ENCODE results near the gene IGF2BP2.

The IGF2BP2 gene

GRCh38 chr3:185727873-185728272, 97.0 kb downstream of the IGF2BP2 start:
- Histone ChIP-seq H3K4me3 (ENCODE audit: low read length) (no peak overlapping the region), H3K9ac (ENCODE audit: low read length) (no peak overlapping the region), H3K27me3 (ENCODE audit: control insufficient read depth, insufficient read depth, low read length) (no peaks in the 10 kb centered on the region), H3K27ac (ENCODE audit: low read length) (no peak overlapping the region), H3K9me3 (ENCODE audit: control insufficient read depth, low read depth, low read length) (no peaks in the 10 kb centered on the region), H3K36me3 (ENCODE audit: control insufficient read depth, low read depth, low read length) (no peaks in the 10 kb centered on the region), H3K4me1 (ENCODE audit: control insufficient read depth, low read depth, low read length) (peaks cover 43% of the 10 kb centered on the region)

- no peaks in the 10 kb centered on the region for H3K27me3 ChIP-seq (ENCODE audit: control insufficient read depth, insufficient read depth, low read length)
- H3K4me1 ChIP-seq (ENCODE audit: control insufficient read depth, low read depth, low read length) = peaks cover 41% of the 10 kb centered on the region
- H3K4me3 ChIP-seq (ENCODE audit: low read length) = peak overlapping the region; percentile 18
- H3K27ac ChIP-seq (ENCODE audit: low read length) = peak overlapping the region; percentile 2
- H3K9ac ChIP-seq (ENCODE audit: low read length) = no peak overlapping the region
- H3K36me3 ChIP-seq (ENCODE audit: control insufficient read depth, low read depth, low read length) = no peaks in the 10 kb centered on the region
- H3K9me3 ChIP-seq (ENCODE audit: control insufficient read depth, low read depth, low read length) = no peaks in the 10 kb centered on the region
Measured at GRCh38 chr3:185726254-185726967, 98.4 kb downstream of the IGF2BP2 start.

- H3K9me3 ChIP-seq (ENCODE audit: control insufficient read depth, low read depth, low read length) = no peaks in the 10 kb centered on the region
- H3K27ac ChIP-seq (ENCODE audit: low read length) = no peak overlapping the region
- no peaks in the 10 kb centered on the region for H3K27me3 ChIP-seq (ENCODE audit: control insufficient read depth, insufficient read depth, low read length)
- H3K4me1 ChIP-seq (ENCODE audit: control insufficient read depth, low read depth, low read length) = peaks cover 41% of the 10 kb centered on the region
- no peak overlapping the region for H3K9ac ChIP-seq (ENCODE audit: low read length)
- H3K36me3 ChIP-seq (ENCODE audit: control insufficient read depth, low read depth, low read length) = no peaks in the 10 kb centered on the region
- H3K4me3 ChIP-seq (ENCODE audit: low read length) = no peak overlapping the region
Measured at GRCh38 chr3:185724761-185725160, 100.1 kb downstream of the IGF2BP2 start.

DNA sequence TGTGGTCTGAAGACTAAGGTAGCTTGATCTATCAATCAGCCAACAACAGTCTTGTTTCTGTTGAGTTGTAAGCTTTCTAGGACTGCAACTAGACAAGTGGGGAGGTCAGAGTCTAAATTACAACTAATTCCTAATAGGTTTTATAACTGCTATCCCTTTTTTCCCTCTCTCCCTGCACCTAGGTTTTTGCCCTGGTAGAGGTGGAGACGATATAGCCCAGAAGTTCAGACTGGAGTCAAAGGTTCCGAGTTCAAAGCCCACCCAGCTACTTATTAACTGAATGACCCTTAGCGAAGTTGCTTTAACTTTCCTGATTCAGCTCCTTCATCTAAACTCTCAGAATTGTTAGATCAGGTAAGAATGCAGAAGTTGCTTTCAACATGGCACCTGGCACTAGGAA, 100.6 kb downstream of the IGF2BP2 start:
- peaks cover 41% of the 10 kb centered on the region for H3K4me1 ChIP-seq (ENCODE audit: control insufficient read depth, low read depth, low read length)
- no peak overlapping the region for H3K27ac ChIP-seq (ENCODE audit: low read length)
- H3K9ac ChIP-seq (ENCODE audit: low read length) = no peak overlapping the region

GRCh38 chr3:185722881-185723280, 102.0 kb downstream of the IGF2BP2 start:
- peaks cover 39% of the 10 kb centered on the region for H3K4me1 ChIP-seq (ENCODE audit: control insufficient read depth, low read depth, low read length)
- no peaks in the 10 kb centered on the region for H3K36me3 ChIP-seq (ENCODE audit: control insufficient read depth, low read depth, low read length)
- no peak overlapping the region for H3K4me3 ChIP-seq (ENCODE audit: low read length)
- H3K27ac ChIP-seq (ENCODE audit: low read length) = no peak overlapping the region
- H3K27me3 ChIP-seq (ENCODE audit: control insufficient read depth, insufficient read depth, low read length) = no peaks in the 10 kb centered on the region
- no peak overlapping the region for H3K9ac ChIP-seq (ENCODE audit: low read length)
- no peaks in the 10 kb centered on the region for H3K9me3 ChIP-seq (ENCODE audit: control insufficient read depth, low read depth, low read length)

More for the DNA sequence above, 100.6 kb downstream of the IGF2BP2 start:
- Histone ChIP-seq H3K27me3 (ENCODE audit: control insufficient read depth, insufficient read depth, low read length) (no peaks in the 10 kb centered on the region), H3K9me3 (ENCODE audit: control insufficient read depth, low read depth, low read length) (no peaks in the 10 kb centered on the region), H3K36me3 (ENCODE audit: control insufficient read depth, low read depth, low read length) (no peaks in the 10 kb centered on the region), H3K4me3 (ENCODE audit: low read length) (no peak overlapping the region)

DNA sequence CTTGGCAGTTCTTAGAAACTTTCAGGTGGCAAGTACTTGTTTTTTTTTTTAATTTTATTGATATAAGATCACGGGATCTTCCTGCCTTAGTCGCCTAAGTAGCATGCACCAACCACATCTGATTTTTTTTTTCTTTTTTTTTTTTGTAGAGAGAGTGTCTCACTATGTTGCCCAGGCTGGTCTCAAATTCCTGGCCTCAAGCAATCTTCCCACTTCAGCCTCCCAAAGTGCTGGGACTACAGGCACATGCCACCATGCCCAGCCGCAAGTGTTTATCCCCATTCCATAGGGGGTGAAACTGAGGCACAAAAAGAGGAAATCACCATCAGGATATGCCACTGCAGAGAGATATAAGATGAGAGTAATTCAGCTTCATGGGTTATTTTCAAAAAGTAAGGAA, 102.9 kb downstream of the IGF2BP2 start:
- no peaks in the 10 kb centered on the region for H3K36me3 ChIP-seq (ENCODE audit: control insufficient read depth, low read depth, low read length)
- H3K4me3 ChIP-seq (ENCODE audit: low read length) = no peak overlapping the region
- H3K27me3 ChIP-seq (ENCODE audit: control insufficient read depth, insufficient read depth, low read length) = no peaks in the 10 kb centered on the region
- H3K27ac ChIP-seq (ENCODE audit: low read length) = no peak overlapping the region
- peaks cover 42% of the 10 kb centered on the region for H3K4me1 ChIP-seq (ENCODE audit: control insufficient read depth, low read depth, low read length)
- H3K9me3 ChIP-seq (ENCODE audit: control insufficient read depth, low read depth, low read length) = no peaks in the 10 kb centered on the region
- no peak overlapping the region for H3K9ac ChIP-seq (ENCODE audit: low read length)

- H3K27ac ChIP-seq (ENCODE audit: low read length) = no peak overlapping the region
Measured at GRCh38 chr3:185720326-185720725, 104.5 kb downstream of the IGF2BP2 start.

GRCh38 chr3:185718736-185719593, 105.9 kb downstream of the IGF2BP2 start:
- no peak overlapping the region for H3K4me3 ChIP-seq (ENCODE audit: low read length)
- no peaks in the 10 kb centered on the region for H3K9me3 ChIP-seq (ENCODE audit: control insufficient read depth, low read depth, low read length)
- H3K27me3 ChIP-seq (ENCODE audit: control insufficient read depth, insufficient read depth, low read length) = no peaks in the 10 kb centered on the region
- no peak overlapping the region for H3K27ac ChIP-seq (ENCODE audit: low read length)
- H3K4me1 ChIP-seq (ENCODE audit: control insufficient read depth, low read depth, low read length) = peaks cover 35% of the 10 kb centered on the region
- H3K9ac ChIP-seq (ENCODE audit: low read length) = no peak overlapping the region
- H3K36me3 ChIP-seq (ENCODE audit: control insufficient read depth, low read depth, low read length) = no peaks in the 10 kb centered on the region

More at GRCh38 chr3:185720326-185720725, 104.5 kb downstream of the IGF2BP2 start:
- Histone ChIP-seq H3K27me3 (ENCODE audit: control insufficient read depth, insufficient read depth, low read length) (no peaks in the 10 kb centered on the region), H3K9me3 (ENCODE audit: control insufficient read depth, low read depth, low read length) (no peaks in the 10 kb centered on the region), H3K36me3 (ENCODE audit: control insufficient read depth, low read depth, low read length) (no peaks in the 10 kb centered on the region), H3K4me3 (ENCODE audit: low read length) (no peak overlapping the region), H3K4me1 (ENCODE audit: control insufficient read depth, low read depth, low read length) (peaks cover 42% of the 10 kb centered on the region), H3K9ac (ENCODE audit: low read length) (no peak overlapping the region)

- Histone ChIP-seq H3K27me3 (ENCODE audit: control insufficient read depth, insufficient read depth, low read length) (no peaks in the 10 kb centered on the region), H3K4me1 (ENCODE audit: control insufficient read depth, low read depth, low read length) (peaks cover 34% of the 10 kb centered on the region), H3K4me3 (ENCODE audit: low read length) (no peak overlapping the region), H3K27ac (ENCODE audit: low read length) (no peak overlapping the region), H3K9me3 (ENCODE audit: control insufficient read depth, low read depth, low read length) (no peaks in the 10 kb centered on the region), H3K36me3 (ENCODE audit: control insufficient read depth, low read depth, low read length) (no peaks in the 10 kb centered on the region), H3K9ac (ENCODE audit: low read length) (no peak overlapping the region)
Measured at GRCh38 chr3:185717627-185718402, 107.0 kb downstream of the IGF2BP2 start.

DNA sequence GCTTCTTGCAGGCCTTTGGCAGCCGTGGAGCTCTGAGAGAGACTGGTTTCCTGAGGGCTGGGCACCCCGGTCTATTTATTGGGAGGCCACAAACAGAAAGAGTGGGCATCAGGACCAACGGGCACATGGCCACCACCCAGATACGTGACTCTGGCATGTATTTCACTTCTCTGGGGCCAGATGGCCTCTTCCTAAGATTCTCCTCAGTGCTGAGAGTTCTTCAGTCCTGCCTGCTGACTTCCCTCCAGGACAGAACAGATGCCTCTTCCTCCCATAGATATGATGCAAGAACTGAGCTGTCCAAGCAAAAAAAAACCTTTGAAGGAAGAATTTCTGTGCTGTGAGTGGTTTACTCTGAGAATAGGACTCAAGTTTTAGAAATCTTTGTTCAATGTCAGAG, 107.7 kb downstream of the IGF2BP2 start:
- no peak overlapping the region for H3K27ac ChIP-seq (ENCODE audit: low read length)
- H3K27me3 ChIP-seq (ENCODE audit: control insufficient read depth, insufficient read depth, low read length) = no peaks in the 10 kb centered on the region
- H3K9ac ChIP-seq (ENCODE audit: low read length) = no peak overlapping the region
- H3K9me3 ChIP-seq (ENCODE audit: control insufficient read depth, low read depth, low read length) = no peaks in the 10 kb centered on the region
- peaks cover 41% of the 10 kb centered on the region for H3K4me1 ChIP-seq (ENCODE audit: control insufficient read depth, low read depth, low read length)
- H3K4me3 ChIP-seq (ENCODE audit: low read length) = no peak overlapping the region
- H3K36me3 ChIP-seq (ENCODE audit: control insufficient read depth, low read depth, low read length) = no peaks in the 10 kb centered on the region

- Histone ChIP-seq H3K9ac (ENCODE audit: low read length) (no peak overlapping the region), H3K9me3 (ENCODE audit: control insufficient read depth, low read depth, low read length) (no peaks in the 10 kb centered on the region), H3K36me3 (ENCODE audit: control insufficient read depth, low read depth, low read length) (no peaks in the 10 kb centered on the region), H3K4me3 (ENCODE audit: low read length) (no peak overlapping the region), H3K27ac (ENCODE audit: low read length) (no peak overlapping the region), H3K4me1 (ENCODE audit: control insufficient read depth, low read depth, low read length) (peaks cover 46% of the 10 kb centered on the region), H3K27me3 (ENCODE audit: control insufficient read depth, insufficient read depth, low read length) (no peaks in the 10 kb centered on the region)
Measured at GRCh38 chr3:185716436-185717108, 108.3 kb downstream of the IGF2BP2 start.
